ENCODE results near the gene IQCK.

DNA sequence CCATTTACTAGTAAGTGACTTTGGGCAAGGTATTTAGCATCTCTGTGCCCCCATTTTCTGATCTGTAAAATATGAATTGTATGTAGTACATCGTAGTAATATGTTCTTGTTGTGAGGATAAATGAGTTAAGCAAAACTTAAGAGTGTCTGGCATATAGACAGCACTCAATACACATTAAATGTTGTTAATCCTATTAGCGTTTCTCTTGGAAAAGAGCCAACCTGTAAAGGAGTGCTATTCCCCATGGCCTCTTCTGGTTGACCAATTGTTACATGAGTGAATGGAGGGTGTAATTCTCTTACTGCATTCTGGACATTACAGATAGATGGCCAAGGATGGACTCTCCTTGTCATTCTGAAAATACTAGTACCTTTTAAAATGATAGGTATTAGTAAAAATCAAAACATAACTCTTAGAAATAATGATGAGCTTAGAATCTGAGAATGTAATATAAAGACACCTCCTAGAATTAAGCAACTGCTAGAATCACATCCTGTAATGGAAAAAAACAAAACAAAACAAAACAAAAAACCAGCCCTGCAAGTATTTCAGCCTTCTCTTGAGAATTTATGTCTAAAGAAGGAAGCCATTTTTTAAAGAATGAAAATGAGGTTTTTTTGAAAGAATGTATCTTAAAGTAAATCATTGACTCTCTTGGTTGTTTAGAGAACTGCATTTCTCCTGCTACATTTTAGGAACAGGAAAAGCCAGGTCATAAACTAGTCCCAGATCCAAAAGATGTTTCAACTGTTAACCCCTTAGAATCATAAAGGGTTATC, 30.5 kb downstream of the IQCK start:
- TF ChIP-seq, protein P1, sequence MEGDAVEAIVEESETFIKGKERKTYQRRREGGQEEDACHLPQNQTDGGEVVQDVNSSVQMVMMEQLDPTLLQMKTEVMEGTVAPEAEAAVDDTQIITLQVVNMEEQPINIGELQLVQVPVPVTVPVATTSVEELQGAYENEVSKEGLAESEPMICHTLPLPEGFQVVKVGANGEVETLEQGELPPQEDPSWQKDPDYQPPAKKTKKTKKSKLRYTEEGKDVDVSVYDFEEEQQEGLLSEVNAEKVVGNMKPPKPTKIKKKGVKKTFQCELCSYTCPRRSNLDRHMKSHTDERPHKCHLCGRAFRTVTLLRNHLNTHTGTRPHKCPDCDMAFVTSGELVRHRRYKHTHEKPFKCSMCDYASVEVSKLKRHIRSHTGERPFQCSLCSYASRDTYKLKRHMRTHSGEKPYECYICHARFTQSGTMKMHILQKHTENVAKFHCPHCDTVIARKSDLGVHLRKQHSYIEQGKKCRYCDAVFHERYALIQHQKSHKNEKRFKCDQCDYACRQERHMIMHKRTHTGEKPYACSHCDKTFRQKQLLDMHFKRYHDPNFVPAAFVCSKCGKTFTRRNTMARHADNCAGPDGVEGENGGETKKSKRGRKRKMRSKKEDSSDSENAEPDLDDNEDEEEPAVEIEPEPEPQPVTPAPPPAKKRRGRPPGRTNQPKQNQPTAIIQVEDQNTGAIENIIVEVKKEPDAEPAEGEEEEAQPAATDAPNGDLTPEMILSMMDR (IDR thresholded peaks at IDR 0.05) = no peak
- no peak for TF ChIP-seq POLR2A (IDR thresholded peaks at IDR 0.05)

Data from thyroid gland (tissue), 4 donors.